Measurements from ENCODE around the gene IGDCC3. TPM values are rescaled to one million over a fixed set of nuclear protein-coding genes. Genes with fewer than 3 reads are reported as not detected.

Gene IGDCC3
- total RNA-seq, 1 donor from 2014 or later, result 342 TPM

GRCh38 chr15:65338366-65338765, 39.4 kb downstream of the IGDCC3 start:
- peak; percentile 9 for DNase-seq
- H3K4me1 Mint-ChIP-seq (ENCODE audit: low read depth, unreplicated experiment), result peaks cover 68% of the 10 kb centered on the region
- peak overlapping the region; percentile 100 for H3K27ac Mint-ChIP-seq (ENCODE audit: unreplicated experiment)
- H3K9me3 Mint-ChIP-seq (ENCODE audit: unreplicated experiment), result peaks cover 32% of the 10 kb centered on the region
- TF ChIP-seq CTCF (IDR thresholded peaks at IDR 0.05; ENCODE audit: partially characterized antibody, unreplicated experiment), result no peak
- H3K27me3 Mint-ChIP-seq (ENCODE audit: unreplicated experiment), result peaks cover 52% of the 10 kb centered on the region
- H3K4me3 Mint-ChIP-seq (ENCODE audit: unreplicated experiment), result peak overlapping the region; percentile 75
- no peaks in the 10 kb centered on the region for H3K36me3 Mint-ChIP-seq (ENCODE audit: unreplicated experiment)

GRCh38 chr15:65337436-65338070, 40.2 kb downstream of the IGDCC3 start:
- Mint-ChIP-seq H3K4me1 (ENCODE audit: low read depth, unreplicated experiment) (peaks cover 66% of the 10 kb centered on the region), H3K27ac (ENCODE audit: unreplicated experiment) (peak overlapping the region; percentile 100)

GRCh38 chr15:65336493-65337435, 41.0 kb downstream of the IGDCC3 start:
- Mint-ChIP-seq H3K4me3 (ENCODE audit: unreplicated experiment) (peak overlapping the region; percentile 79), H3K4me1 (ENCODE audit: low read depth, unreplicated experiment) (peaks cover 64% of the 10 kb centered on the region), H3K27me3 (ENCODE audit: unreplicated experiment) (peaks cover 47% of the 10 kb centered on the region), H3K36me3 (ENCODE audit: unreplicated experiment) (no peaks in the 10 kb centered on the region), H3K9me3 (ENCODE audit: unreplicated experiment) (peaks cover 38% of the 10 kb centered on the region), H3K27ac (ENCODE audit: unreplicated experiment) (peak overlapping the region; percentile 100)
- no peak for TF ChIP-seq CTCF (IDR thresholded peaks at IDR 0.05; ENCODE audit: partially characterized antibody, unreplicated experiment)
- peak; percentile 73 for DNase-seq

More at GRCh38 chr15:65337436-65338070, 40.2 kb downstream of the IGDCC3 start:
- no peak for TF ChIP-seq CTCF (IDR thresholded peaks at IDR 0.05; ENCODE audit: partially characterized antibody, unreplicated experiment)
- H3K27me3 Mint-ChIP-seq (ENCODE audit: unreplicated experiment), result peaks cover 47% of the 10 kb centered on the region
- peaks cover 36% of the 10 kb centered on the region for H3K9me3 Mint-ChIP-seq (ENCODE audit: unreplicated experiment)
- H3K4me3 Mint-ChIP-seq (ENCODE audit: unreplicated experiment), result peak overlapping the region; percentile 79
- DNase-seq, result peak; percentile 91
- no peaks in the 10 kb centered on the region for H3K36me3 Mint-ChIP-seq (ENCODE audit: unreplicated experiment)

GRCh38 chr15:65335278-65336055, 42.3 kb downstream of the IGDCC3 start:
- Mint-ChIP-seq H3K27me3 (ENCODE audit: unreplicated experiment) (peaks cover 42% of the 10 kb centered on the region), H3K4me1 (ENCODE audit: low read depth, unreplicated experiment) (peaks cover 59% of the 10 kb centered on the region), H3K36me3 (ENCODE audit: unreplicated experiment) (no peaks in the 10 kb centered on the region), H3K4me3 (ENCODE audit: unreplicated experiment) (peak overlapping the region; percentile 65), H3K9me3 (ENCODE audit: unreplicated experiment) (peaks cover 38% of the 10 kb centered on the region), H3K27ac (ENCODE audit: unreplicated experiment) (peak overlapping the region; percentile 100)
- DNase-seq, result peak; percentile 10
- no peak for TF ChIP-seq CTCF (IDR thresholded peaks at IDR 0.05; ENCODE audit: partially characterized antibody, unreplicated experiment)

Data from glutamatergic neuron (in vitro differentiated cells).